ENCODE results near the gene MLC1. TPM values are rescaled to one million over a fixed set of nuclear protein-coding genes. Genes with fewer than 3 reads are reported as not detected.

Gene MLC1
- total RNA-seq, 1 experiment from 2014 or later, result not detected

- POLR2A ChIA-PET, result no interaction called here
- no peaks in the 10 kb centered on the region for H3K27me3 ChIP-seq (ENCODE audit: control insufficient read depth, insufficient read depth, low read length)
- CTCF ChIA-PET, result no interaction called here
- no peak overlapping the region for H3K4me3 ChIP-seq (ENCODE audit: low read depth in 2 of 2, low read length in 2 of 2)
- BruUV-seq (replicated peaks), result no TSS peak
- H3K4me1 ChIP-seq (ENCODE audit: control insufficient read depth, insufficient read depth, low read length), result no peaks in the 10 kb centered on the region
- ATAC-seq, result 0 out of 2 replicates have a peak, but pooled peaks have one; percentile 46
- intact Hi-C loops (cut with micrococcal nuclease; ENCODE audit: unreplicated experiment), result no loop called here
- DNase-seq (ENCODE audit: low read depth, low spot score), result no peak
- no peaks in the 10 kb centered on the region for H3K36me3 ChIP-seq (ENCODE audit: control insufficient read depth, insufficient read depth, low read length)
- no peak overlapping the region for H3K27ac ChIP-seq (ENCODE audit: low read length)
- H3K9me3 ChIP-seq (ENCODE audit: control insufficient read depth, insufficient read depth, low read depth, low read length), result no peaks in the 10 kb centered on the region
- TF ChIP-seq TCF7L2 (IDR thresholded peaks at IDR 0.05; ENCODE audit: low read depth, low read length) (no peak), REST (IDR thresholded peaks at IDR 0.05; ENCODE audit: insufficient read depth in 1 of 2, low read depth in 2 of 2, low read length in 1 of 2) (no peak), POLR2AphosphoS5 (IDR thresholded peaks at IDR 0.05; ENCODE audit: low read depth, low read length) (no peak), CTCF (IDR thresholded peaks at IDR 0.05) (no peak), SIN3A (IDR thresholded peaks at IDR 0.05; ENCODE audit: borderline replicate concordance, insufficient read depth, low read depth, low read length) (no peak)
- in situ Hi-C loops (cut with HindIII; ENCODE audit: low pct_unique_long_range_greater_than_20kb, low sequenced_read_pairs), result no loop called here
Observed at GRCh38 chr22:50062509-50063135, 22.6 kb downstream of the MLC1 start.

- TF ChIP-seq REST (IDR thresholded peaks at IDR 0.05; ENCODE audit: insufficient read depth in 1 of 2, low read depth in 2 of 2, low read length in 1 of 2) (no peak), TCF7L2 (IDR thresholded peaks at IDR 0.05; ENCODE audit: low read depth, low read length) (no peak), POLR2AphosphoS5 (IDR thresholded peaks at IDR 0.05; ENCODE audit: low read depth, low read length) (no peak), SIN3A (IDR thresholded peaks at IDR 0.05; ENCODE audit: borderline replicate concordance, insufficient read depth, low read depth, low read length) (no peak), CTCF (IDR thresholded peaks at IDR 0.05) (no peak)
- CTCF ChIA-PET, result no interaction called here
- ATAC-seq, result no peak
- no peaks in the 10 kb centered on the region for H3K27me3 ChIP-seq (ENCODE audit: control insufficient read depth, insufficient read depth, low read length)
- H3K4me1 ChIP-seq (ENCODE audit: control insufficient read depth, insufficient read depth, low read length), result no peaks in the 10 kb centered on the region
- H3K4me3 ChIP-seq (ENCODE audit: low read depth in 2 of 2, low read length in 2 of 2), result no peak overlapping the region
- no peaks in the 10 kb centered on the region for H3K36me3 ChIP-seq (ENCODE audit: control insufficient read depth, insufficient read depth, low read length)
- H3K27ac ChIP-seq (ENCODE audit: low read length), result no peak overlapping the region
- DNase-seq (ENCODE audit: low read depth, low spot score), result no peak
- in situ Hi-C loops (cut with HindIII; ENCODE audit: low pct_unique_long_range_greater_than_20kb, low sequenced_read_pairs), result no loop called here
- BruUV-seq (replicated peaks), result no TSS peak
- POLR2A ChIA-PET, result no interaction called here
- intact Hi-C loops (cut with micrococcal nuclease; ENCODE audit: unreplicated experiment), result no loop called here
- no peaks in the 10 kb centered on the region for H3K9me3 ChIP-seq (ENCODE audit: control insufficient read depth, insufficient read depth, low read depth, low read length)
Observed at GRCh38 chr22:50061824-50062355, 23.3 kb downstream of the MLC1 start.
